GM19351 (cell line): ENCODE measurements around the gene C5orf15.
A peak's percentile ranks its signal among the peaks of the same experiment; 100 is the strongest.
"Not testable (repeated sequence)": the region's sequence is repeated elsewhere in the genome, so short reads cannot be mapped to it uniquely, and the experiment has no call there.

ENCODE experiments used
- ATAC-seq: cut with Tn5 transposase; IDR thresholded peaks from one replicate; pipeline ENCODE4 v1.9.1; 2021; ENCODE audit warnings: mild to moderate bottlenecking, moderate library complexity; ENCODE audit not compliant: unreplicated experiment

The C5orf15 gene

DNA sequence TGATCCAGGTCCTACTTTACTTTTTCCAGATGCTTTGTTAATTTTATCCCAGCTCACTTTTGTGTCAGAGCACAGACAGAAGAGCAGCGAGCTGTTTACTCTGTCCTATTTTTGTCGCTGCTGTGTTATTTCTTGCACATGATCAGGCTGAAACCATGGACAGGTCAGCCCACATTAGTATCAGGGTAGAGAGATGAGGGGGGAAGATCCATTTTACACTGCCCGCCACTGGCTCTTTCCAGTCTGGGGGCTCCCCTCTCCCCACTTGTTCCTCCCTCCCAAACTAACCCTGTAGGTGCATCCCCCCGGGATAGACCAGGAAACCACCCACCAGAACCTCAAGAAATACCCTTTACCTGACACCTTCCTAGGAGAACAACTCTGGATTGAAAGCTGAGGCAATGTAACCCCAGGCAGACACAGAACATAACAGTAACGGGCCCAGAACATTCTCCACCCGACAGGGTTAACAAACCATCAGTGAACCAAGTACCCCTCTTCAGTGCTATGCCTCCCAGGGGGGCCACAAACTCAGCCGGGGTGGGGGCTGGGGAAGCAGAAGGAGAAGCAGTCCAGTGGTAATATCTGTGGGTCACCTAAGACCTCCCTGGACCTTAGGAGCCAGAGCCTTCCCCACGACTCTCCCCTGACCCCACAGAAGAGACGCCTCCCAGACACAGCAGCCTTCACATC is 26.0 kb upstream of the C5orf15 start:
- ATAC-seq: no peak

DNA sequence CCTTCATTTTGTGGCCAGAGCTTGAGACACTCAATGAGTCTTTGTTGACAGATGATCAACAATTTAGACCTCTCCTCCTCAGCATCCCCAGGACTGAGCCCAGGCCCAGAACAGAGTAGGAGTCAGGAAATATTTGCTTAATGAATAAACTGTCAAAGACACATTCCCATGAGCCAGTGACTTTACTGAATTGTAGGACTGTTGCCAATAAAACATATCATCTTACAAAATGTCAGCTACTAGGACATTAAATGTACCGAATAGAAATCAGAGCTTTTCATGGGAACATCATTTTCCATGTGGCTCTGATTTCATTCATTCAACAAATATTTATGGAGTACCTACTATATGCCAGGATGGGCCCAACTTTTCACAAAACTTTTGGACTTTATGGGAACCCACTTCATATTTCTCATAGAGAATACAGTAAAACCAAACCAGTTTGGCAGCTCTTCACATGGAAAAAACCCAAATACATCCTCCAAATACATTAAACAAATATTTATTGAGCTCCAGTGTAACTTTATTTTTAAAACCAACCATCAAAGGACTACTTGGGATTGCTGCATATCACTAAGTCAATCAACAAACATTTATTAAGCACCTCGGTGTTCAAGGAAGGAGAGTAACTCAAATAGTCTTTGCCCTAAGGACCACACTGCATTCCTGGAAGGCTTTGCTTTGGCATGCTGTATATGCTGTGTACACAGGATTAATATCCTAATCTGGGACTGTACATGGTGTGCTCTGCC is 24.9 kb upstream of the C5orf15 start:
- no peak for ATAC-seq

DNA sequence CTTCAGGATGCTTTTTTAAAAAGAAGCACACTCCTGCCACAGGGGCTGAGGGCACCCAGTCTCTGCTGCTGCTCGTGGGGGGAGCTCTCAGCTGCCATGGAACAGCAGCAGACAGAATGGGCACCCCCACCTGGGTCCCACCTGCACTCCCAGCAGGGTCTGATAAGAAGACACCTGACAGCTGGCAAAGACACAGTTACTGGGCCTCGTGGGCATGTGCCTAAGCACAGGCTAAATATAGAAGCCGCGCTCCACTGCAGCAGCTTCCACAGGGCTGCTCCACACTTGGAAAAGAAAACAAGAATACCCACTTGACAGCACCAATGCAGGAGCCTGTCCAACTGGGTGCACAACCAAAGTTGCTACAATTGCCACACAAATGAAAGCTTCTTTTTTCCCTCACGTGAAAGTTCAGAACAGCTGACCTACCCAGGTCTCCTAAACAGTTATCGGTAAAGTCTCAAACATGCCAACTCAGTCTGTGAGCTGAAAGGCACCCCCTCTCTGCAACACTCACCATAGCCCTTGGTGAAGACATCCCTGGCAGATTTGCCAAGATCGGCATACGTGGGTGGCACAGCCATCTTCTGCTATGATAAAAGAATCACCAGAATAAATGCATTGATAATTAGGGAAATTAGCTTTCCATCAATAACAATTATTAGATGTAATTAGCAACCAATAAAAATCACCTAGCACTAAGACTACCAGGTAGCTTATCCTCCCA is 24.2 kb upstream of the C5orf15 start:
- no peak for ATAC-seq

DNA sequence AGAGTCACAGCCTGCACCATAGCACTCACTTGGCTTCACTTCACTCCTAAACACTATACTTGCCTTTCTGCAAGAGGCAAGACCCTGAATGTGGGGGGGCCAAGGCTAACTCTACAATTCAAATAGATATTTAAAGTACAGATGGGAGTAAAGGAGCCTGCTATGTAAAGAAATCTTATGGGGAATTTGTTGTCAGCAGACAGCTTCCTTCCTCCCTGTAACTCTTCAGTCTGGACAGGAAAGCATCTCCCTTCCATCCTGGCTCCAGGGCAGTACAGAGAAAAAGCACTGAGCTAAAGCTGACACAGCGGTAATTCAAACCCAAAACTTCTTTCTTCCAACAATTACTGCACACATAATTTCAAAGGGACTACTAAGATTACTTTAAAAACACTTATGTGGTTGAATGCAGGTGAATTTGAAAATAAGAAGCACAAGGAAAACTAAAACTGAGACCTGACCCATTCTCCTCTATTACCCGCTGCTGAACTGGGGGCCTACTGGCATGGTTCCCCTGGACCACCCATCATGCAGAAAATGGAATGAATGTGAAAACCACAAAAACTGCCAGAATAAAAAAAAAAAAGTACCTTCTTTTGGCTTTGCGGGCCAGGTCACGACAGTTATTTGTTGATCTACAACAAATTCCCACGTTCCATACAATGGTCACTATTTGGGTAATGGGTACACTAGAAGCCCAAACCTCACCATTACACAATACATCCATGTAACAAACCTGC is 22.9 kb upstream of the C5orf15 start:
- ATAC-seq: no peak

DNA sequence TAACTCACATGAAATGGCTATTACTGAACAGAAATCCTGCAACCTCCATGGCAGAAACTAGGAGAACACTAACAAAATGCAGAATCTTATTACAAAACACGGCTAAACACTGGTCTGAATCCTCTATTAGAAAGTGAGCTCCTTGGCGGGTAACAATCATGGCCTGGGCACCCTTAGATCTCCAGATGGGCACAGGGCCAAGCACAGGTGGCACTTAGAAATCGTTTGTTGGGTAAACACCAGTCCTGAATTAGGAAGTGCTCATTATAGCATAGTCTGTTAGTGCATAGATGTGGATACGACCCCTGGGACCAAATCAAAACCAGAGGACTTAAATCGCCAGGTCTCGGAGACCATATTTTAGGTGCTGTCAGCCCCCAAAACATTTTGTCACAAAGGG is 22.0 kb upstream of the C5orf15 start:
- no peak for ATAC-seq

DNA sequence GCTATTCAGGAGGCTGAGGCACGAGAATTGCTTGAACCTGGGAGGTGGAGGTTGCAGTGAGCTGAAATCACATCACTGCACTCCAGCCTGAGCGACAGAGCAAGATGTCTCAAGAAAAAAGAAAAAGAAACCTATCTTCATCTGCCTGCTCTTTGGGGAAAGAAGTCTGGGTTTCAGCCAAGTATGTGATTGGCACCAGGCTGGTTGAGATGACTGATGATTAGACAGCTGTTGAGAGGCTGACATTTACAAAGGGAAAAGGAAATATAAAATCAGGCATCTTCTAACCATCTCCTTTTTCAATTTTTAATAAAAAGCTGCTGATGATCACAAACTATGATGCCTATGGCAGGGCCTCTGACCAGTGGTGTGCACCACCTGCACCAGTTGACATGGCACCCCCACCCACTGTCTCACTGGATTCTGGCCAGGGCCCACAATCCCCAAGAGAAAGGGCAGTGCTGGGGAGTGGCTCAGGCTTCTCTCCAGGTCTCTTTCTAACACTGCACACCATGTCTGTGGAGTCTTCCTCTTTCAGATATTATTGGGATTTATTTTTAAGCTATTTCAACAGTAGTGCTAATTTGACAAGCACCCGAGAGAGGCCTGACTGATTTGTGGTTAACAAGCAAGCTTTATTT is 17.2 kb upstream of the C5orf15 start:
- ATAC-seq: no peak

DNA sequence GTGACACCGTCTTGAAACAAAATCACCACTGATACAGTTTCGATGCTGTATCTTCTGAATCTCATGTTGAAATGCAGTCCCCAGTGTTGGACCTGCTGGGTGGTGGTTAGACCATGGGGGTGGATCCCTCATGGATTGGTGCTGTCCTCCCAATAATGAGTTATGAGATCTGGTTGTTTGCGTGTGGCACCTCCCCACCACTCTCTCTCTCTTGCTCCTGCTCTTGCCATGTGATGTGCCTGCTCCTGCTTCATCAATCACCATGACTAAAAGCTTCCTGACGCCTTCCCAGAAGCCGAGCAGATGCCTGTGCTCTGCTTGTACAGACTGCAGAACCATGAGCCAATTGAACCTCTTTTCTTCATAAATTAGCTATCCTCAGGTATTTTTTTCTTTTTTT is 15.2 kb upstream of the C5orf15 start:
- ATAC-seq: no peak

DNA sequence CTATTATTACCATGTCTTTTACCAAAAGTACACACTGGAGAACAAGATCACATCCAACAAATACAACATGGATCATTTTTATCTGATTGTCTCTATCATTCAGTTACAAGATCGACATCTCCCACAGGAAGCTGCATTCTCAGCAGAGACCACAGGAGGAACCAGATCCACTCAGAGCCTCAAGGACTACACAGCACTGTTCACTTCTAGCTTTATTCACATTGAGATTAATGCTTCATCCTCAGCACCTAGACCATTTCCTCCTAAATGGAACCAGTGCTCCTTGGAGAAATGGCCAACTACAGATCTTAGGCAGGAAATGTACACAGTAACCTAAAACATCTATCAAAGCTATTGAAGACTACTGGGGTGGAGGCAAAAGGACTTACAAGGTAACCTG is 13.3 kb upstream of the C5orf15 start:
- no peak for ATAC-seq

DNA sequence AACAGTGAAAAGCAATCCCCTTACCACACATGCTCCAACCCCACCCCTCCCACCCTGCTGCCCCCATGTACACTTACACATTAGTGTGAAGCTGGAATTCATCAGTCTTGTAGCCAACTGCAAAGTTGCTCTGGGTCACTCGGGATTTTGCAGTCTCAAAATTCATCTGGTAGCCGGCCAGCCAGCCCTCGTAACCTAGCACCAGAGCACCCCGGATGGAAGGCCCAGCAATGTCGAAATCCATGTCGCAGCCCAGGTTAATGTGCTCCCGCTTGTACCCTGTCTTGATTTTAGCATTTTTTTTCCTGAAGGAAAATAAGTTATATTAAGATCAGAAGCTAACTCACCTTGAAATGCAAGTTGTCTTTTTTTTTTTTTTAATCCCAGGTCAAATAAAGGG is 12.2 kb upstream of the C5orf15 start:
- no peak for ATAC-seq

DNA sequence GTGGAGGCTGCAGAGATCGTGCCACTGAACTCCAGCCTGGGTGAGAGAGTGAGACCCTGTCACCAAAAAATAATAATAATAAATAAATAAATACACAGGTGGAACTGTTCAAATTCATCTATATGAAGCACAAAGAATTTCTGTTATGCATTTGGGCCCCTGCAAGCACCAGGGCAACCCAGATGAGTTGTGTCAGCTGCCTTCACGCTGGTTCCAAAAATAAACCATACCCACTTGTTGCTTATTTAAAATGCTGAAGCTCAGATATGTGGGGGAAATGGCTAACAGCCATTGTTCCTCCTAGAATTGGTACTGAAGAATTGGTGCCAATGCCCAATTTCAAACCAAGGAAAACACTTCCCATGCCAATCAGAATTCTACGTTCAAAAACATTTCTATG is 10.5 kb upstream of the C5orf15 start:
- no peak for ATAC-seq

DNA sequence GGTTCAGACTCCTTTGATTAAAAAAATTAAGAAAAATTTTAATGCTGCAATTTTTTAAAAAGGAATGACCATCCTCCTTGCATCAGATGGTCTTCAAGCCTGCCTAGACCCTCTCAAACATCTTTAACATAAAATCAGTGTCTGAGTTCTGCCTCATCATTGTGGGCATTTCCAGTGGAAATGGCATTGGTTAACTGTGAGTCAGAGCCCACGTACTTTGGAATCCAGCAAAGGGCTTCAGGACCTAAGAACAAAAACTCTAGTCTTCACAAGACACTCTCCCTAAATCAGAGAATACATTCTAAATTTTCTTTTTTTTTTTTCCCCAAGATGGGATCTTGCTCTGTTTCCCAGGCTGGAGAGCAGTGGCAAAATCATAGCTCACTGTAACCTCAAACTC is 9.4 kb upstream of the C5orf15 start:
- ATAC-seq: no peak

DNA sequence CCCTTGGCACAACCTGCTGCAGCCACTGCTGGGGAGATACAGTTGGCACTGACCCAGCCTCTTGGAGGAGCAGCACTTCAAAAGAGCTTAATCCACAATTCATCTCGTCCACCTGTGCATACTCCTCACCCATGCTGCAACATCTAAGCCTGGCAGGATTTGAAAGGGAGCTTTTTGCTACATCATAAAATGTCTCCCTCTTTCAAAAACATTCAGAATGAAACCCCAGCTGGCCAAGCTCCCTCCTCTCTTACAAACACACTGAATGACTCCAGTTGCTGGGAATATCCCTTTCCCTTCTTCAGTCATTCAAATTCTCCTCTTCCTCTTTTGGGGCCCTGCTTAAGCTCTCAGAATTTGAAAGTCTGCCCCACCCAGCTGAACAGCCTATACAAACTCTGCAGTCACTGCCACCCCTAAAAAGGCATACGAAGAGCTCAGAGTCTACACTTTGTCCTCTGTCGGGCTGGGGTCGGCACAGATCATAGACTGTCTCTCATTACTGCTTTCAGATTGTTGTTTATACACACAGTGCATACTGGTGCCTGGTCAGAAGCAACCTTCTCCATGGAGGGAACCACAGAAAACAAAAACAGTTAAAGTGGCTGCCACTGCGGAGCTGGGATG is 8.8 kb upstream of the C5orf15 start:
- ATAC-seq: no peak

DNA sequence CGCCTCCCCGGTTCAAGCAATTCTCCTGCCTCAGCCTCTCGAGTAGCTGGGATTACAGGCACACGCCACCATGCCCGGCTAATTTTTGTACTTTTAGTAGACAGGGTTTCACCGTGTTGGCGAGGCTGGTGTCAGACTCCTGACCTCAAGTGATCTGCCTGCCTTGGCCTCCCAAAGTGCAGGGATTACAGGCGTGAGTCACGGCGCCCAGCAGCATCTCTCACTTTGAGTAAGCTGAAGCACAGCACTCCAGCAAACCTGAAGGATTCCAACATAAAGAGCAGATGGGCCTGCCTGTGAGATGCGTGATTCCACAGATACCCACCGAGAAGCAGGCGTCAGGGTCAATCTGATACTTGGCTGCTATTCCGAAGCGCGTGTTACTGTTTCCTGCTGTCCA is 7.1 kb upstream of the C5orf15 start:
- not testable (repeated sequence) for ATAC-seq

DNA sequence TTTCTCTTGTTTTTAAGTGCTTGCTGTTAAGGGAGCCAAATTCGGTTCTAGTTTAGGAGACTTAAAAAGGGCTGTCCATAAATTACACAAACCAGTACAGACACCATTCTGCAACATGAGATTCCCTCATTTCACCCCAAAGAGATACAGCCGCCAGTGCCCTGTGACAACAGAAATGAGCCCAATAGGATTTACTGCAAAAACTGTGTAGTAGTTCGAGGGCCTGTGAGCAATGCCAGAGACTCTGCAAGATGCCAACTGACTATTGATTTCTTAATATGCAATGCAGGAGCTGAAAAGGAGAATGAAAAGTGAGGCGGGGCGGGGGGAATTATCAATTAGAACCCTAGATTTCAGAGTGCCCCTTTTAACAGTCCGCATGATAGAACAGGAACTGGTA is 5.7 kb upstream of the C5orf15 start:
- ATAC-seq: no peak

DNA sequence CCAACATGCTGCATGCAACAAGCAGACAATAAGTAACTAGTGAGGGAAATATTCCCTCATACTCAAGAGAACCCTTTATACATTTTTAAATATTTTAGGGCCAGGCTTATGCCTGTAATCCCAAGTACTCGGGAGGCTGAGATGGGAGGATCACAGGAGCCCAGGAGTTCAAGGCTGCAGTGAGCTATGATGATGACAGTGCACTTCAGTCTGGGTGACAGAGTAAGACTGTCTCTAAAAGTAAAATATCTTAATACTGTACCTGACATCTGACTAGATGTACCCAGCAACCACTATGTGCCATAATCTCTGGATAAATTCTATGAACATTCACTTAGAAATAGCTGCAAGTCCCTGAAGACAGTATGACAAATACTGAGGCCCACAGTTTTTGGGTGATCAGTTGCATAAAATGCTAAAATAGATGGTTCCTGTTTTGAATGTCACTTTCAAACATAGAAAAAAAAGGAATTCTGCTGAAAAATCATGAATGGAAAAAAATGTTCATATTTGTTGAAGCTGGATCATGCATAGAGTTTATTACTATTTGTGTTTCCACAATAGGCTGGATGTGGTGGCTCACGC is 2.0 kb upstream of the C5orf15 start:
- ATAC-seq: no peak

DNA sequence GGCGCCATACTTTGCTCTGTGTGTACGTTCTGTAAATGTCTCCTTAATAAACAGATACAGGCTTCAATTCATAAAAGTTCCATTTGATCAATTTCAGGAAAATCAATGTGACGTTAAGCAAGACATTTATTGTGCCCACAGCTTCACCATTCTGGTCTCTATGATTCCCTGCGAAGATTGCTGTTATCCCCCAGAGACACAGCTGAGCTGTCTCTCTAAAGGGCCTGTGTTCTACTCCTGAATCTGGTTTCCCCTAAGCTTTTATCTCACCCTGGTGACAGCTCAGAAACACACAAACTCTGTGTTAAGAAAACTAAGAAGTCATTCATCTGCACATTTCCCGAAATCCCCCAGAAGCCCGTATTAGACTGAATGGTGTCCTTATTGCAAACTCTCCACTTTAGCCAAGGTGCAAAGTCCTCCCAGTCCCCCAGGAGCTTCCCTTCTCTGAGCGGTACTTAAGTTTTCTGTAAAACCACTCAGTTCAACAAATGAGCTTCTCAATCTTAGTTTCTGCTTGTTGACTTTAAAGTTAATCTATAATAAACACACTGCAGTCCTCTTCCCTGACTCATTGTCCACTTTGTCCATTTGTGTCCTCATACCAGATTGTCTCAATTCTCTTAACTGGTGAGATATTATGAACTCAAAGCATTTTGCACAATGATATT is 1.4 kb upstream of the C5orf15 start:
- ATAC-seq: no peak

DNA sequence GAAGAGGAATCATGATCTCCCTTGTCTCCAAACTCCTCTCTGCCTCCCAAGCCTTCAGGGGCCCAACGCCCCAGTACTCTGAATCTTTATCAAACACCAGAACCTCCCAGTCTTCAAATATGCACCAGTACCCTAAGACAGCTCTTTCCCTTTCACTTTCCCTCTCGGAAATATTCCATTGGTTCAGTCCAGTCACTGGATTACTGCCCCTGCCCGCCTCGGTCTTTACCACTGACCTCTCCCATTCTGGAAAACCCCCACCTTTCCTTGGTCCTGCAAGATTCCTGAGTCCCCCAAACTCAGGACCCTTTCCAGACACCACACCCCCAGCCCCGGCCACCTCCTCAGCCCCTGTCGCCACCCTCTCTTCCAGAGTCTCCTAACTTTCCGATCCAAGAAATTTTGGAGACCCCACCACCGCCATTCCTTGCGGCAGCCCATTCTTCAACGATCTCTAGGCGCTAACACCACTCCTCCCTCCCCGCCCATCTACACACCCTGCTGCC is 674 bp downstream of the C5orf15 start:
- peak; percentile 5 for ATAC-seq

DNA sequence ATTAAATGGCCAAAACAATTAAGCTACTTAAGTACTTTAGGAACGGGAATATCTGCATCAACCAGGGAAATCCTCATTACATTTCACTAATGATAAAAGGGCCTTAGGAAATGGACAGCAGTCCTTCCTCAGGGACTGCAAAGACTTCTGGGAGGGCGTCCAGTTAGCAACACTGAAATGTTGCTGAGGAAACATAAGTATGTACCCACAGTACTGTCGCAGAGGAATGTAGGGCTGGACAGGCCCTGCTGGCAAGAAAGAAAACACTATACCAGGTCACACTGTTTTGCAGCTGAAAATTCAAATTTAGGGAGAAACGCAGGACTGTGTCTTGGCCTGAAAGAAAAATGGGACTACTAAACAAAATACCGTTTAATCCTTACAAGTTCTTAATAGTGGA is 1.3 kb downstream of the C5orf15 start:
- no peak for ATAC-seq

DNA sequence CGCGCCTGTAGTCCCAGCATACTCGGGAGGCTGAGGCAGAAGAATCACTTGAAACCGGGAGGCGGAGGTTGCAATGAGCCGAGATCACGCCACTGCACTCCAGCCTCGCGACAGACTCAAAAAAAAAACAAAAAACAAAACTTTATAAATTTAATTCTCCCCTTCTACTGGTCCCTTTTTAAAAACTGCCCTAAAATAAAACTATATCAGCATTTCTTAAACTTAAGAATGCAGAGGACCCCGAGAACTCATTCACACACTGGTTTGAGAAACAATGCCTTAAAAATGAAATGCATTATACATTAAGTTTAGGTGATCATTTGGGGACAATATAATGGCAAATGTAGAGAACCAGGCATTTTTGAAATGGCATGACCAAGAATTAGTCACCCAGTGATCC is 2.3 kb downstream of the C5orf15 start:
- ATAC-seq: no peak
